Measurements from ENCODE around the gene DDHD1.

DDHD1 gene

DNA sequence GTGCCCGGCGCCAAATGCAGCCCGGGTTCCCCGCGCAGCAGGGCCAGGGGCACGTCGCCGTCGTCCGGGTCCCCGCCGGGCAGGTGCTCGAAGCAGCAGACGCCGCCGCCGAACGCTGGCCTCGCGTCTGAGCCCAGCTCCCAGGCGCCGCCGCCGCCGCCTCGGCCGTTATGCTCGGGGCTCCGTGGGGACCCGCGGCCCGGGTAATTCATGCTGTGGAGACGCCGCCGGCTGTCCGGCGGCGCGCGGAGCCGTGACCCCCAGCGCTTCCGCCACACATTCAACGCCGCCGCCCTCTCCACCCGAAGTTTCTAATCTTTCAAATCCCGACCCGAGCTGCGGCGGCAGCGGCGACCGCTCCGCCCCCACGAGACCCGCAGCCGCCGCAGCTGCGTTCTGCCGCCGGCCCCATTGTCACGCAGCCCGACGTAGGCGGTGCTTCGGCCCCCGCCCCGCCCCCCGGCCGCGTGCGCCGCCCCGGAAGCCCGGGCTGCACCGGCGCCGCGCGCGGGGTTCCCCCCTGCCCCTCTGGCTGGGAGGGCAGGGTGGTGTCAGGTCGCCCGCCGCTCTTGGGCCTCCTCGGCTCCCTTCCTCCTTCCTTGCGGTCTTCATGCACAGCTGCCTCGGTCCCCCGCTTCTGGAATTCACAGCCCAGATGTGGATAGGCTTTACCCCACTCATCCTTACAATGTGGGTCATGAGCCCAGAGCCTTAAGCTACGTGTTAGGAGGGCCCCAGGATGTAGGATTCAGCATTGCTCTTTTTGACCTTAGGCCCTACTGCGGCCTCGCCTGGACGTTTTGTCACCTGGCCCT lies at the start of gene DDHD1:
Gene DDHD1, minus strand, starts transcription at position 437 of the 815 bp plus-strand sequence. Its CDS starts 225 bp downstream, at position 212.
- peak within 1 kb of the TSS; percentile 98 for H3K27ac Mint-ChIP-seq
- DNase-seq, result peak; percentile 83
- H3K4me1 Mint-ChIP-seq, result peaks cover 40% of the 10 kb centered on the region
- peak within 1 kb of the TSS; percentile 100 for H3K4me3 Mint-ChIP-seq
- H3K36me3 Mint-ChIP-seq (ENCODE audit: low read depth), result peaks cover 5% of the 10 kb centered on the region
- H3K27me3 Mint-ChIP-seq (ENCODE audit: low read depth, poor library complexity), result peaks cover 3% of the 10 kb centered on the region
- TF ChIP-seq, protein P1, sequence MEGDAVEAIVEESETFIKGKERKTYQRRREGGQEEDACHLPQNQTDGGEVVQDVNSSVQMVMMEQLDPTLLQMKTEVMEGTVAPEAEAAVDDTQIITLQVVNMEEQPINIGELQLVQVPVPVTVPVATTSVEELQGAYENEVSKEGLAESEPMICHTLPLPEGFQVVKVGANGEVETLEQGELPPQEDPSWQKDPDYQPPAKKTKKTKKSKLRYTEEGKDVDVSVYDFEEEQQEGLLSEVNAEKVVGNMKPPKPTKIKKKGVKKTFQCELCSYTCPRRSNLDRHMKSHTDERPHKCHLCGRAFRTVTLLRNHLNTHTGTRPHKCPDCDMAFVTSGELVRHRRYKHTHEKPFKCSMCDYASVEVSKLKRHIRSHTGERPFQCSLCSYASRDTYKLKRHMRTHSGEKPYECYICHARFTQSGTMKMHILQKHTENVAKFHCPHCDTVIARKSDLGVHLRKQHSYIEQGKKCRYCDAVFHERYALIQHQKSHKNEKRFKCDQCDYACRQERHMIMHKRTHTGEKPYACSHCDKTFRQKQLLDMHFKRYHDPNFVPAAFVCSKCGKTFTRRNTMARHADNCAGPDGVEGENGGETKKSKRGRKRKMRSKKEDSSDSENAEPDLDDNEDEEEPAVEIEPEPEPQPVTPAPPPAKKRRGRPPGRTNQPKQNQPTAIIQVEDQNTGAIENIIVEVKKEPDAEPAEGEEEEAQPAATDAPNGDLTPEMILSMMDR (IDR thresholded peaks at IDR 0.05), result no peak
- no peaks in the 10 kb centered on the region for H3K9me3 Mint-ChIP-seq

DNA sequence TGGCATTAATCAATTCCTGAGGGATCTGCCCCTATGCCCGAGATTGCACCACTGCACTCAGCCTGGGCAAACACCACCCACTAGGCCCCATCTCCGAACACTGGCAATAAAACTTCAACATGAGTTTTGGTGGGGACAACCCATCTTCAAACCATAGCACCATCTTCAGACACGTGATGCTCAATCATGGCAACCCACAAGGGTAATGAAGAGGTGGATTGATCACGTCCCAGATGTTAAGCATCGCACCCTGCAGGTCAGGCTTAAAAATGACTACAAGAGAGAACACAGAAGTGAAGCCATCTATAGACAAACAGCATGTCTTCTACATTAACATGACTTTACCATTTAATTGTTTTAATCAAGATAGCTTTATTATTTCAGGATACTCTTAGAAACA lies 42.8 kb upstream of the DDHD1 start:
- no peak overlapping the region for H3K27ac Mint-ChIP-seq
- H3K4me1 Mint-ChIP-seq, result peaks cover 19% of the 10 kb centered on the region

DNA sequence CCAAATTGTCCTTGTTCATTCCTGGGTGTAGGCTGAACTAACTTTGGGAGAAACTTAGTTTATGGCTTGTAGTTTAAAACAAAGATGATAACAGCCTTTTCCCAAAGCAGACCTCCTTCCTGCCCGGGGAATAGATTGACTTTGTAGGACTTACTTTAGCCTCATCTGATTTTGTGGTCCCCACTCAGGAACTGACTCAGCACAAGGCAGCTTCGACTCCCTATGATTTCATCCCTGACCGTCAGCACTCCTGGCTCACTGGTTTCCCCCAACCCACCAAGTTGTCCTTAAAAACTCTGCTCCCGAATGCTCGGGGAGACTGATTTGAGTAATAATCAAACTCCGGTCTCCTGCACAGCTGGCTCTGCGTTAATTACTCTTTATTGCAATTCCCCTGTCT lies 40.1 kb upstream of the DDHD1 start:
- Mint-ChIP-seq H3K27ac (peak overlapping the region; percentile 69), H3K4me3 (no peak overlapping the region), H3K9me3 (no peaks in the 10 kb centered on the region), H3K27me3 (ENCODE audit: low read depth, poor library complexity) (peaks cover 4% of the 10 kb centered on the region), H3K36me3 (ENCODE audit: low read depth) (no peaks in the 10 kb centered on the region), H3K4me1 (peaks cover 19% of the 10 kb centered on the region)
- no peak for DNase-seq
- TF ChIP-seq, protein P1 (IDR thresholded peaks at IDR 0.05), result no peak

More for the DNA sequence above, 42.8 kb upstream of the DDHD1 start:
- H3K27me3 Mint-ChIP-seq (ENCODE audit: low read depth, poor library complexity), result peaks cover 1% of the 10 kb centered on the region
- peaks cover 4% of the 10 kb centered on the region for H3K36me3 Mint-ChIP-seq (ENCODE audit: low read depth)
- no peak overlapping the region for H3K4me3 Mint-ChIP-seq
- H3K9me3 Mint-ChIP-seq, result peaks cover 15% of the 10 kb centered on the region
- DNase-seq, result no peak
- TF ChIP-seq, protein P1 (IDR thresholded peaks at IDR 0.05), result no peak

DNA sequence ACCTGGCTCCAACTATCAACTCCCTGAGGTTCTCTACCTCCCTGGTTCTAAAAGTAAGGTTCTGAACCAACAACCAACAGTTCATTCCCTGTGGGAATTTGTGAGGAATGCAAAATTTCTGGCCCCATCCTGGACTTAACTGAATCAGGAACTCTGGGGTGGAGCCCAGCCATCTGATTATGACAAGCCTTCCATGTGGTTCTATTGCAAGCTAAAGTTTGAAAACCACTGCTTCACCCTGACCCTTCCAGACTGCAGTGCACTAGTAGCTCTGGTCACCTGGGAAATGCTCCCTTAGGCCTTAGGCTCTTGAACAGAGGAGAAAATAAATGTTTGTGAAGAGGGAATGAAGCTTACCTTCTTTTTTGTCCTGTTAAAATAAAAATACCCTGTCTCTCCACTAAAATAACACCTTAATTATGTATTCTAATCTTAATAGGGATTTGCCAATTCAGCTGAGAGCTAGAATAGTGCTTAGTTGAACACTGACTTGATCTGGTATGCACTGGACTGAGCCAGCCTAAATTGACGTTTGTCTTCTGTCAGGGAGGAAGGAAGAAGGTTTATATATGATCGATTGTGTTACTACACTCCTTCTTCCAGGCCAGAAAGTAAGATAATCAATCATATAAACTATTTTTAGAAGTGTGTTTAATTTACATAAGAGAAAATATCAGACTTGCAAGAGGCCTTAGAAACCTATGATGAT lies 39.1 kb upstream of the DDHD1 start:
- TF ChIP-seq, protein P1 (IDR thresholded peaks at IDR 0.05), result no peak
- DNase-seq, result no peak
- H3K9me3 Mint-ChIP-seq, result no peaks in the 10 kb centered on the region

DNA sequence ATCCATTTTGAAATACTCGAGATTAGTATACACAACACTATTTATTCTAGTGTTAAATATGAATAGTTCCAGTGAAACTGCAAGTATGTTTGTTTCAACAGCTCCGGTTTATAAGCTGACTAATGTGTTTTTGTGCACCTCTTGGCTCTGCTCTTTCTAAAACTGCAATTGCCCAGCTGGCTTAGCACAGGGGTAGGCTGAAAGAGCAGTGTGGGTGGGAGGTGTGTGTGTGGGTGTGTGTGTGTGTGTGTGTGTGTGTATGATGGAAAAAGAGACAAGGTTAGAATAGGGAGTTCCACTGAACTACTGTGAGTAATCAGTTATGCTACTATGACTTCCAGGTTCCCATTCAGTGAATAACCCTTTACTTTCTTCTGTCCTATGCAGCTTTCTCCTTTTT lies 37.8 kb upstream of the DDHD1 start:
- Mint-ChIP-seq H3K9me3 (no peaks in the 10 kb centered on the region), H3K27ac (peak overlapping the region; percentile 90), H3K27me3 (ENCODE audit: low read depth, poor library complexity) (peaks cover 4% of the 10 kb centered on the region), H3K36me3 (ENCODE audit: low read depth) (no peaks in the 10 kb centered on the region), H3K4me1 (peaks cover 23% of the 10 kb centered on the region), H3K4me3 (no peak overlapping the region)
- TF ChIP-seq, protein P1 (IDR thresholded peaks at IDR 0.05), result no peak
- no peak for DNase-seq

More for the DNA sequence above, 39.1 kb upstream of the DDHD1 start:
- Mint-ChIP-seq H3K36me3 (ENCODE audit: low read depth) (no peaks in the 10 kb centered on the region), H3K27me3 (ENCODE audit: low read depth, poor library complexity) (peaks cover 4% of the 10 kb centered on the region), H3K27ac (peak overlapping the region; percentile 10), H3K4me1 (peaks cover 23% of the 10 kb centered on the region), H3K4me3 (no peak overlapping the region)

Data from nephron progenitor cell (in vitro differentiated cells).